Keratinocyte (primary cell): ENCODE data around the gene TCP11. TPM values are rescaled to one million over a fixed set of nuclear protein-coding genes. Genes with fewer than 3 reads are reported as not detected.

Source experiments
- DNase-seq: peaks from one replicate; pipeline ENCODE4 v3.0.0-alpha.2; 2011; ENCODE audit warnings: low read depth, missing footprints, low spot score
- FAIRE-seq: peaks from 2 replicates; lab custom pipeline; 2011; peaks lifted over from hg19 to GRCh38; lab: Jason Lieb, UNC
- H2AFZ ChIP-seq: 2 replicates; pipeline ENCODE4 v1.6.0; 2012; ENCODE audit warnings: low read length, control low read depth, inconsistent platforms; ENCODE audit not compliant: control insufficient read depth
- H3K27ac ChIP-seq: 2 replicates; pipeline ENCODE4 v1.5.1; 2011; ENCODE audit warnings: low read length; ENCODE audit not compliant: control insufficient read depth, insufficient read depth
- H3K27me3 ChIP-seq: 3 replicates; pipeline ENCODE4 v1.6.0; 2011; ENCODE audit warnings: low read length; ENCODE audit not compliant: control insufficient read depth, insufficient read depth; ENCODE audit errors: extremely low read depth
- H3K36me3 ChIP-seq, 2 experiments: 2 replicates in 1 of 2; 3 replicates in 1 of 2; pipeline ENCODE4 v1.5.1; 2011; ENCODE audit warnings: low read length in 2 of 2, mild to moderate bottlenecking in 1 of 2; ENCODE audit not compliant: control insufficient read depth in 2 of 2, insufficient read depth in 2 of 2; ENCODE audit errors: extremely low read depth in 1 of 2
- H3K4me1 ChIP-seq: 3 replicates; pipeline ENCODE4 v1.5.1; 2011; ENCODE audit warnings: low read length; ENCODE audit not compliant: control insufficient read depth, insufficient read depth; ENCODE audit errors: extremely low read depth
- H3K4me2 ChIP-seq: 3 replicates; pipeline ENCODE4 v1.6.0; 2011; ENCODE audit warnings: low read depth, low read length; ENCODE audit not compliant: control insufficient read depth, insufficient read depth; ENCODE audit errors: extremely low read depth
- H3K4me3 ChIP-seq, 3 experiments: fragments of 200-600 bp in 1 of 3; sonication (generic) in 1 of 3; 2 replicates in 2 of 3; 3 replicates in 1 of 3; pipeline ENCODE4 v1.5.1; 2011 to 2016; ENCODE audit warnings: low read length in 3 of 3, mild to moderate bottlenecking in 3 of 3, control low read depth in 2 of 3, inconsistent platforms in 1 of 3, low read depth in 1 of 3, mixed read lengths in 1 of 3, mixed run types in 1 of 3, moderate library complexity in 1 of 3; ENCODE audit not compliant: control insufficient read depth in 2 of 3, insufficient read depth in 2 of 3; ENCODE audit errors: extremely low read depth in 1 of 3
- H3K79me2 ChIP-seq: 2 replicates; pipeline ENCODE4 v1.6.0; 2012; ENCODE audit warnings: low read length; ENCODE audit not compliant: control insufficient read depth, insufficient read depth
- H3K9ac ChIP-seq: 3 replicates; pipeline ENCODE4 v1.6.0; 2011; ENCODE audit warnings: low read length; ENCODE audit not compliant: control insufficient read depth, insufficient read depth; ENCODE audit errors: extremely low read depth
- H3K9me1 ChIP-seq: 3 replicates; pipeline ENCODE4 v1.6.0; 2011; ENCODE audit warnings: low read length; ENCODE audit not compliant: control insufficient read depth, insufficient read depth; ENCODE audit errors: extremely low read depth
- H3K9me3 ChIP-seq: 2 replicates; pipeline ENCODE4 v1.5.1; 2012; ENCODE audit warnings: low read depth, low read length; ENCODE audit not compliant: control insufficient read depth
- H4K20me1 ChIP-seq: 3 replicates; pipeline ENCODE4 v1.6.0; 2011; ENCODE audit warnings: low read length; ENCODE audit not compliant: control insufficient read depth, insufficient read depth; ENCODE audit errors: extremely low read depth
- CTCF ChIP-seq, 3 experiments: IDR thresholded peaks in 1 of 3; conservative IDR thresholded peaks in 1 of 3; optimal IDR thresholded peaks in 1 of 3; 2 replicates in 2 of 3; 3 replicates in 1 of 3; pipeline versions ENCODE3 to v1.5.1; 2011; ENCODE audit warnings: low read length in 3 of 3, mild to moderate bottlenecking in 3 of 3, moderate library complexity in 2 of 3, control low read depth in 1 of 3, inconsistent platforms in 1 of 3; ENCODE audit not compliant: insufficient read depth in 2 of 3; ENCODE audit errors: extremely low read depth in 1 of 3
- EZH2 ChIP-seq: IDR thresholded peaks from one replicate; pipeline ENCODE4 v1.6.1; 2012; ENCODE audit warnings: inconsistent platforms, mild to moderate bottlenecking, low read length, moderate library complexity
- dilution Hi-C: fragments of 300-500 bp; cut with MboI; formaldehyde crosslinking; loops from one replicate; pipeline ENCODE4 v1.7.0; 2020; ENCODE audit warnings: low sequenced_read_pairs; ENCODE audit not compliant: extremely low pct_ligation_motif_present
- polyA plus RNA-seq, 5 experiments: library from polyadenylated mRNA; depleted of rRNA in 3 of 5; stranded (reverse) in 3 of 5; stranded (forward) in 1 of 5; unstranded in 1 of 5; fragments of >200 nt; gene quantifications; 1 replicate in 1 of 5; 2 replicates in 3 of 5; 3 replicates in 1 of 5; pipeline versions ENCODE4 v1.2.1 to v1.2.3, GENCODE V29; 2011 to 2012; ENCODE audit warnings: missing spikeins in 2 of 5, low read depth in 1 of 5, low replicate concordance in 1 of 5

Gene TCP11
- polyA plus RNA-seq, 1 donor (not counting 4 experiments of a cell fraction or from before 2014, with no cell fraction given): not detected

- H3K9me3 ChIP-seq: no peaks in the 10 kb centered on the region
- no peak for DNase-seq
- H4K20me1 ChIP-seq: peaks cover 3% of the 10 kb centered on the region
- H3K27ac ChIP-seq: no peak overlapping the region
- H3K4me2 ChIP-seq: no peak overlapping the region
- no peak overlapping the region for H3K9ac ChIP-seq
- peaks cover 16 to 21% of the 10 kb centered on the region in 2 experiments for H3K36me3 ChIP-seq
- H3K27me3 ChIP-seq: no peaks in the 10 kb centered on the region
- H3K4me1 ChIP-seq: peaks cover 22% of the 10 kb centered on the region
- no peak for FAIRE-seq
- dilution Hi-C loops: no loop called here
- TF ChIP-seq CTCF (optimal IDR thresholded peaks at IDR 0.05 in 1 of 3, IDR thresholded peaks at IDR 0.05 in 1 of 3, conservative IDR thresholded peaks at IDR 0.05 in 1 of 3; ENCODE audit: extremely low read depth in 1 of 3, insufficient read depth in 2 of 3, low read length in 3 of 3) (no peak), EZH2 (no peak)
- no peaks in the 10 kb centered on the region for H3K79me2 ChIP-seq
- H3K4me3 ChIP-seq: no peak overlapping the region
- no peak overlapping the region for H2AFZ ChIP-seq
- H3K9me1 ChIP-seq: no peaks in the 10 kb centered on the region
These were observed 54.9 kb downstream of the TCP11 start for GRCh38 chr6:35086282-35086632.

- Histone ChIP-seq H3K4me3 (no peak overlapping the region), H3K9me3 (no peaks in the 10 kb centered on the region), H3K27ac (no peak overlapping the region), H4K20me1 (peaks cover 3% of the 10 kb centered on the region), H2AFZ (no peak overlapping the region), H3K36me3 (peaks cover 15 to 21% of the 10 kb centered on the region in 2 experiments), H3K4me1 (peaks cover 28% of the 10 kb centered on the region), H3K9me1 (no peaks in the 10 kb centered on the region), H3K9ac (no peak overlapping the region), H3K79me2 (no peaks in the 10 kb centered on the region), H3K4me2 (no peak overlapping the region), H3K27me3 (no peaks in the 10 kb centered on the region)
- DNase-seq (no peak), FAIRE-seq (no peak)
- TF ChIP-seq EZH2 (no peak), CTCF (optimal IDR thresholded peaks at IDR 0.05 in 1 of 3, IDR thresholded peaks at IDR 0.05 in 1 of 3, conservative IDR thresholded peaks at IDR 0.05 in 1 of 3; ENCODE audit: extremely low read depth in 1 of 3, insufficient read depth in 2 of 3, low read length in 3 of 3) (no peak)
- dilution Hi-C loops: no loop called here
These were observed 55.5 kb downstream of the TCP11 start for GRCh38 chr6:35085359-35086281.
